Lower lobe of right lung (tissue), 2 donors: ENCODE data around the gene DUSP1. TPM values are rescaled to one million over a fixed set of nuclear protein-coding genes. Genes with fewer than 3 reads are reported as not detected.

Experiments
- ATAC-seq, 2 donors: fragments of 200-7000 bp; cut with Tn5 transposase; one replicate each; pipeline ENCODE4 v1.9.1; 2020 to 2022; ENCODE audit warnings: mild to moderate bottlenecking in 2 of 2, moderate library complexity in 2 of 2
- DNase-seq: peaks from one replicate; pipeline ENCODE4 v3.0.0-alpha.2; 2020
- H3K27ac ChIP-seq: fragments of 200-600 bp; one replicate; pipeline ENCODE4 v1.8.0; 2022
- H3K27me3 ChIP-seq: fragments of 200-600 bp; one replicate; pipeline ENCODE4 v1.8.0; 2022; ENCODE audit warnings: low read depth
- H3K36me3 ChIP-seq: fragments of 200-600 bp; one replicate; pipeline ENCODE4 v1.8.0; 2022; ENCODE audit warnings: mild to moderate bottlenecking
- H3K4me1 ChIP-seq: fragments of 200-600 bp; one replicate; pipeline ENCODE4 v1.8.0; 2022
- H3K4me3 ChIP-seq: fragments of 200-600 bp; one replicate; pipeline ENCODE4 v1.8.0; 2022; ENCODE audit warnings: mild to moderate bottlenecking
- H3K9me3 ChIP-seq: fragments of 200-600 bp; one replicate; pipeline ENCODE4 v1.8.0; 2022
- CTCF ChIP-seq: fragments of 200-600 bp; IDR thresholded peaks from one replicate; pipeline ENCODE4 v1.8.0; 2022; ENCODE audit warnings: antibody characterized with exemption, mild to moderate bottlenecking
- intact Hi-C: fragments of 100-400 bp; cut with DNase I; formaldehyde crosslinking; loops from one replicate; pipeline ENCODE4 v1.11.0; 2022
- total RNA-seq: library from RNA; stranded (reverse); fragmentation: NEBNext Ultra II Directional; extraction: Animal tissue kit (Norgen Biotek cat#: 25700); gene quantifications from one replicate; pipeline ENCODE4 v1.2.1, GENCODE V29; 2021
- donor health status: DM: no; HTN: yes; CAD: no; lungs with severe emphysema.

Gene DUSP1
- total RNA-seq, 1 donor from 2014 or later = 367 TPM

- no peak overlapping the region for H3K27ac ChIP-seq
- no peaks in the 10 kb centered on the region for H3K9me3 ChIP-seq
- intact Hi-C loops = no loop called here
Measured at GRCh38 chr5:172723508-172723907, 47.5 kb downstream of the DUSP1 start.

GRCh38 chr5:172722327-172722815 is 48.6 kb downstream of the DUSP1 start:
- no peak for TF ChIP-seq CTCF
- H3K4me1 ChIP-seq = peaks cover 38% of the 10 kb centered on the region
- H3K4me3 ChIP-seq = no peak overlapping the region
- ATAC-seq (peak in 1 of 2 donors; percentile 4), DNase-seq (no peak)
- H3K27ac ChIP-seq = peak overlapping the region; percentile 72
- no peaks in the 10 kb centered on the region for H3K36me3 ChIP-seq
- no peaks in the 10 kb centered on the region for H3K27me3 ChIP-seq
- intact Hi-C loops = no loop called here
- H3K9me3 ChIP-seq = no peaks in the 10 kb centered on the region

More at GRCh38 chr5:172723508-172723907, 47.5 kb downstream of the DUSP1 start:
- H3K4me3 ChIP-seq = no peak overlapping the region
- ATAC-seq (no peak), DNase-seq (no peak)
- no peaks in the 10 kb centered on the region for H3K27me3 ChIP-seq
- H3K36me3 ChIP-seq = no peaks in the 10 kb centered on the region
- TF ChIP-seq CTCF = no peak
- H3K4me1 ChIP-seq = peaks cover 35% of the 10 kb centered on the region

- ATAC-seq (peak; percentile 48 to 67), DNase-seq (no peak)
- no peak for TF ChIP-seq CTCF
- Histone ChIP-seq H3K9me3 (no peaks in the 10 kb centered on the region), H3K27ac (peak overlapping the region; percentile 72), H3K36me3 (no peaks in the 10 kb centered on the region), H3K4me3 (no peak overlapping the region), H3K27me3 (no peaks in the 10 kb centered on the region), H3K4me1 (peaks cover 45% of the 10 kb centered on the region)
- intact Hi-C loops = no loop called here
Measured at GRCh38 chr5:172721455-172722326, 49.3 kb downstream of the DUSP1 start.

GRCh38 chr5:172720655-172721054 is 50.3 kb downstream of the DUSP1 start:
- H3K27ac ChIP-seq = peak overlapping the region; percentile 72
- no peak for ATAC-seq
- DNase-seq = peak; percentile 9
- no peak overlapping the region for H3K4me3 ChIP-seq
- intact Hi-C loops = no loop called here
- H3K4me1 ChIP-seq = peaks cover 55% of the 10 kb centered on the region
- H3K9me3 ChIP-seq = no peaks in the 10 kb centered on the region
- no peaks in the 10 kb centered on the region for H3K36me3 ChIP-seq
- no peak for TF ChIP-seq CTCF
- no peaks in the 10 kb centered on the region for H3K27me3 ChIP-seq

- Histone ChIP-seq H3K9me3 (no peaks in the 10 kb centered on the region), H3K4me3 (no peak overlapping the region), H3K4me1 (peaks cover 70% of the 10 kb centered on the region), H3K36me3 (no peaks in the 10 kb centered on the region), H3K27ac (no peak overlapping the region), H3K27me3 (no peaks in the 10 kb centered on the region)
- DNase-seq (no peak), ATAC-seq (no peak)
- intact Hi-C loops = no loop called here
- no peak for TF ChIP-seq CTCF
Measured at GRCh38 chr5:172719211-172719610, 51.8 kb downstream of the DUSP1 start.
